ENCODE data around the gene ADK. TPM values are rescaled to one million over a fixed set of nuclear protein-coding genes. Genes with fewer than 3 reads are reported as not detected.
A peak's percentile ranks its signal among the peaks of the same experiment; 100 is the strongest.

Gene ADK
- total and polyA plus RNA-seq, 2 of the 4 experiments (the other 2 are of a cell fraction): 30.6 to 40.9 TPM

DNA sequence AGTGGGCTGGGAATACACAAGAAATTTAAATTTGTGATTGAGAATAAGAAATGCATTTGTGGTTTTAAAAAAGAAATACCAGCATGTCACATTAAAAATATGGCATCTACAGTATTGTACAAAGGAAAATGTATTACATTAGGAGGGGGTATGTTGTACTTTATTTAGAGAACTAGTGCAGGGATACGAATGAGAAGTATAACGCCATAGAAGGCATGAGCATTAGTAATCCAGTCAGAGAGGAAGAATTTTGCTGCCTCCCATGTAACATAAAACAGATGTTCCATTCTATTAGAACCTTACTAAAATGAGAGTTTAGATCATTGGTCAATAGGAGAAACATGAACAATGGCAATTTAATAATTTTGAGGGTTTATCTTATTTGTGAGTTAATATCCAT is 182.2 kb downstream of the ADK start:
- Histone ChIP-seq H2BK20ac (ENCODE audit: low read depth, low read length) (no peak overlapping the region), H3K4ac (ENCODE audit: low read depth, low read length) (no peak overlapping the region), H3K79me1 (ENCODE audit: low read depth in 1 of 2, low read length in 2 of 2) (peaks cover 7 to 43% of the 10 kb centered on the region in 2 experiments; a peak in 3 of 4 replicates), H3K23ac (ENCODE audit: low read depth, low read length) (no peak overlapping the region), H3K14ac (replicated peaks; ENCODE audit: low read depth, low read length) (no peak overlapping the region), H3K9ac (ENCODE audit: low read depth, low read length) (no peak overlapping the region), H3K4me2 (ENCODE audit: low read depth, low read length) (no peak overlapping the region), H3K18ac (ENCODE audit: low read depth, low read length) (no peak overlapping the region), H2BK5ac (ENCODE audit: low read depth, low read length, poor library complexity, severe bottlenecking) (peak overlapping the region; percentile 41), H4K91ac (ENCODE audit: insufficient read depth, low read depth, low read length) (no peak overlapping the region), H2AFZ (replicated peaks; ENCODE audit: low read length, poor library complexity) (no peak overlapping the region), H3K56ac (ENCODE audit: extremely low read depth, insufficient read depth, low read length) (no peak overlapping the region), H4K8ac (ENCODE audit: low read depth in 2 of 2, low read length in 2 of 2) (no peak overlapping the region; a peak in 1 of 4 replicates), H3K4me1 (ENCODE audit: control insufficient read depth, insufficient read depth, low read length) (peaks cover 2% of the 10 kb centered on the region; the same call in 1 of the 2 replicates), H3K27ac (ENCODE audit: insufficient read depth, low read length) (no peak overlapping the region), H2BK120ac (ENCODE audit: low read depth, low read length) (no peak overlapping the region), H3K9me1 (ENCODE audit: insufficient read depth, low read length) (peaks cover 4% of the 10 kb centered on the region; the same call in 1 of the 2 replicates), H3K27me3 (ENCODE audit: control insufficient read depth, insufficient read depth, low read length) (no peaks in the 10 kb centered on the region), H3K36me3 (ENCODE audit: control insufficient read depth, insufficient read depth, low read length) (no peaks in the 10 kb centered on the region), H2BK15ac (ENCODE audit: low read depth, low read length) (no peak overlapping the region), H2AK5ac (ENCODE audit: low read depth, low read length) (no peak overlapping the region), H4K20me1 (ENCODE audit: insufficient read depth, low read length) (no peaks in the 10 kb centered on the region), H3K9me3 (ENCODE audit: control insufficient read depth, insufficient read depth, low read length) (peaks cover 5% of the 10 kb centered on the region; the same call in 1 of the 2 replicates), H3K4me3 (ENCODE audit: insufficient read depth, low read depth, low read length) (no peak overlapping the region), H2AK9ac (replicated peaks; ENCODE audit: low read depth, low read length, poor library complexity) (no peak overlapping the region), H4K5ac (ENCODE audit: low read depth, low read length) (no peak overlapping the region)
- BruUV-seq (replicated peaks): no TSS peak
- ChIA-PET POLR2A (ENCODE audit: unreplicated experiment) (no interaction called here), CTCF (no interaction called here)
- TF ChIP-seq FOS (IDR thresholded peaks at IDR 0.05; ENCODE audit: low read depth, low read length): no peak
- TF ChIP-seq ELK1 (IDR thresholded peaks at IDR 0.05; ENCODE audit: borderline replicate concordance, low read depth, low read length): no peak
- no peak for TF ChIP-seq SMC3 (IDR thresholded peaks at IDR 0.05; ENCODE audit: low read depth, low read length)
- no peak for TF ChIP-seq CHD1 (IDR thresholded peaks at IDR 0.05; ENCODE audit: low read depth, low read length)
- TF ChIP-seq RAD21 (IDR thresholded peaks at IDR 0.05; ENCODE audit: low read length): no peak
- TF ChIP-seq RFX5 (IDR thresholded peaks at IDR 0.05; ENCODE audit: low read depth, low read length): no peak
- TF ChIP-seq MAFK (IDR thresholded peaks at IDR 0.05; ENCODE audit: low read depth, low read length): no peak
- no peak for TF ChIP-seq MXI1 (IDR thresholded peaks at IDR 0.05; ENCODE audit: borderline replicate concordance, low read depth, low read length)
- DNase-seq (peak; percentile 85), ATAC-seq (ENCODE audit: low read depth) (peak; percentile 81)
- dilution Hi-C loops (cut with HindIII; ENCODE audit: low sequenced_read_pairs, unreplicated experiment): no loop called here
- intact Hi-C loops (cut with micrococcal nuclease): no loop called here
- WGBS, 2 experiments (ENCODE audit: extremely low coverage in 2 of 2, insufficient read length in 1 of 2): no CpG with 5 or more reads among the region's 2 CpGs
- in situ Hi-C loops (cut with MboI; ENCODE audit: low sequenced_read_pairs): no loop called here

Data from IMR-90 (cell line).